Measurements from ENCODE around the gene SLC25A42.
"Not testable (repeated sequence)": the region's sequence is repeated elsewhere in the genome, so short reads cannot be mapped to it uniquely, and the experiment has no call there.

The SLC25A42 gene, protein sequence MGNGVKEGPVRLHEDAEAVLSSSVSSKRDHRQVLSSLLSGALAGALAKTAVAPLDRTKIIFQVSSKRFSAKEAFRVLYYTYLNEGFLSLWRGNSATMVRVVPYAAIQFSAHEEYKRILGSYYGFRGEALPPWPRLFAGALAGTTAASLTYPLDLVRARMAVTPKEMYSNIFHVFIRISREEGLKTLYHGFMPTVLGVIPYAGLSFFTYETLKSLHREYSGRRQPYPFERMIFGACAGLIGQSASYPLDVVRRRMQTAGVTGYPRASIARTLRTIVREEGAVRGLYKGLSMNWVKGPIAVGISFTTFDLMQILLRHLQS

DNA sequence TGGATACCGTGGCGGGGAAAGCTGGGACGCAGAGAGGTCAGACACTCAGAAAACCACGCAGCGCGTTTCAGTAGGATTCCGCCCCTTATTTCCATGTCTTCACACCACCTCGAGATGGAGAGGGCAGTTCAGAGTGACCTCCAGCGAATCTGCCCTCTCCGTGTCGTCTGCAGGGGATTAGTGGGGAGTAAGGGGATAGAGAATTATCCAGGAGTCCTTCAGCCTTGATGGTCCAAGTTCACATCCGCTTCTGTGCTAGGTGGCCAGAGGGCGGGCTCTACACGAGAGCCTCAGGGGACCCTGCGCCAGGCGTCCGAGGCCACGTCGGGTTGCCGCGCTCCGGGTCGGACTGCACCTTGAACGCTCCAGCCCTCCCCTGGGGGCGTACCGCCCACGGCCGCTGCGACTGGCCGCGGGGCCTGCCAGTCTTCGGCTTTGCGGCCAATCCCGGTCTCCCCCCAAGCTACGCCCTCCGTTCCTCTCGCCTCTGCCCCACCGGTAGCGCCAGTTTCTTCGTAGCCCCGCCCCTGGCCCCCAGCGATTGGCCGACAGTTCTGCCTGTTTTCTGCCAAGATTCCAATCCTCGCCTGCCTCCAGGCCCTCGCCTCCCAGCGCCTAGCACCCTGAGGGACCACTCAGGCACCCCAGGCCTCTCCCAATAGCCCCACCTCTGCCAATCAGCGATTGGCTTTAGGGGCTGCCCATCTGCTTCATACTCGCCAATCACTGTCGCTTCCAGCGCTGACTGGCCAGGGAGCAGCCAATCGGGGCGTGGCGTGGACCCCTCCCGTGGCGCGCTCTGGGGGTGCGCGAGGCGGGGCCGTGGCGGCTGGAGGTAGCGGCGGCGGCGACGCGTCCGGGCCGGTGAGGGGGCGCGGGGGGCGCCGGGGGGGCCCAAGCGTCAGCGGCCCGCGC lies at the start of gene SLC25A42:
Gene SLC25A42, plus strand, starts transcription at position 812 of the 915 bp plus-strand sequence. CDS start 32,131 bp downstream, outside the sequence.
- DNase-seq: peak; percentile 99

DNA sequence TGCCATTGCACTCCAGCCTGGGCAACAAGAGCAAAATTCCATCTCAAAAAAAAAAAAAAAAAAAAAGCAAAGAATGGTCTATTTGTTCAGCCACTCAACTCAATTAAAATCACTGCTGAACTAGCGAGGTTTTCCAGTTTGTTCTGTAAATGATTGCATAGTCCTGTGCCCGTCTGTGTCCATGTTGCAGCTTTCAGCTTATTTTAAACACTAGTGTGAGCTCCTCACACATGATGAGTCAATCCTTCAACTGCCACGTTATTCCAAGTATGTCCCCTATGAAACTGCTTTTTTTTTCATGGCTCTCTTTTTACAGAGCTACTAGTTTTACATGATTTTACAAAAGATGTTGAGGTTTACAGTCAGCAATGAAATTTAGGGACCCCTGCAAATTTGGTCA lies 42.7 kb upstream of the SLC25A42 start:
- no peak for DNase-seq

DNA sequence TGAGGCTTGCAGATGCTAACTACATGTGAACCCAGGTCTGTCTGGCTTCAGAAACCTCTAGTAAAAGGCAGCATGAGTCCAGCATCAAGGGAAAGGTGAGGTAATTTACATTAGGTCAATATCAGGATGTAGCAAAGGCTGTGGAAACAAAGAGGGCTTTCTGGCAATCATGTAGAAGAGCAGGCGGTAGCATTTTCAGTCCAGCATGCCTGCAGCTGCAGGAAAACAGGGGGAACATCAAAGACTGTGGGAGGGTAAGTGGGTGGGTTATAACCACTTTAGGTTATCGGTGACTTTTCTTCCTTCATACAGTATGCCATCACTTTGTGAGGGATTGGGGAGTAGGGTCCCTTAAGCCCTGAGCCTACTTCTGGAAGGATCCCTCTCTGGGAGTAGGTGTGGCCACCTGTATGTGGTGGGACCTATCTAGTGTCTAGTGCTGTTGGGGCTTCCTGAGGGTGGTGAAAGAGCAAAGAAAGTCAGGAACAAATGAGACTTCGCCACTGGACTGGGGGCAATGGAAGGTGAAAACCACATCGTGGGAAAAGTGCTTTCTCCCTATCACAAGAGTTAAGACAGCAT lies 41.3 kb upstream of the SLC25A42 start:
- DNase-seq: no peak

DNA sequence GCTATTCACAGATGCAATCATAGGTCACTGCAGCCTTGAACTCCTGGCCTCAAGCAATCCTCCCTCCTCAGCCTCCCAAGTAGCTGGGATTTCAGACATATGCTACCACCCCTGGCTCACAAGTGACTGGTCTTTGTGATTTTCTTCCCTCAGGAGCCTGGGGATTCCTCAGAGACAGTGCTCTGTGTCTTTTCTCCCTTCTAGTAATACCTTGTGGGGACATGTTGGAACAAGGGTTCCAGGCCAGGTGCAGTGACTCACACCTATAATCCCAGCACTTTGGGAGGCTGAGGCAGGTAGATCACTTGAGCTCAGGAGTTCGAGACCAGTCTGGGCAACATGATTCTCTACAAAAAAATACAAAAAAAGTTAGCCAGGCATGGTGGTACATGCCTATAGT lies 40.4 kb upstream of the SLC25A42 start:
- not testable (repeated sequence) for DNase-seq

DNA sequence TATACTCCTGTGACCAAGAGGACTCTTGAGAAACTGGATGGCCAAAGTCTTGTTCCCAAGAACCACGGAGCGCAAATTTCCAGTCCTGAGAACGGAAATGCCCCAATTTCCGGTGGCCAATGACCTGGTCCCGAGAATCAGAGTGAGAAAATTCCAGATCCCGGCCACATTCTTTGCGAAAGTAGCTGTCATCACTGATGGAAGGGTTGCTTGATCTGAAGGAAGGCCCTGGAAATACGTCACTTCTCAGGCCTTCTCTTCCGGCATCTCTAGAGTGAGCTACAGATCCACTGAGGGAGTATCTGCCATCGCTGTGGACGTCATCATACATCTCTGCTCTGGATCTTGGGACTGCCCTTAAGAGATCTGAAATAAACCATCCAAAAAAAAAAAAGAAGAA lies 37.9 kb upstream of the SLC25A42 start:
- DNase-seq: no peak

DNA sequence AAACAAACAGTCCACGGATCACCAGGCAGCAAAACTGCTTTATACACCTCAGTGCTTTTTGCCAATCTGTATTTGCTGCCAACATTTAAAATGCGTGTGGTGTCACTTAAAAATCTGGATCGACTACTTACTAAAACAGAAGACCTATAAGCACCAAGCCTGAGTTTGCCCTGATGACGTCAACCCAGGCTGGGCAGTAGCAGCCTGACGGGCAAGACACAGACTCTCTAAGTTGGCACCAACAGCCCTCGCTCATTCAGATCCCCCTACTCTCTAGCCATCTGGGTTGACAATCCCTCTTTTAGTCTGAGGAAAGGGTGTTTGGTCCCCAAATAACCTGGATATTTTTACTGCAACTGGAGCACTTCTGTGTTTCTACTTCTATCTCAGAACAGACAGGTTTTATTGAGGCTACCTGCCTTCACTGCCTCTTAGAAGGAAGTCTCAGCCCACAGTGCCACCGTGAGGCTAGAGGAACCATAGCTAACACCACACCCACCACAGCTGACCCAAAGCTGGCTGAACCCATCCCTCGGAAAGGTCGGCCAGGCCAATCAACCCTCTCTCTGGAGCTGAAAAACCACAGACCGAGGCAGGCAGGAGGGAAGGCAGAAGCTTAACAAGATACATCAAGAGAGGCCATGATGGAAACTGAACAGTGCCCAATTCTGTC lies 37.4 kb upstream of the SLC25A42 start:
- DNase-seq: no peak

DNA sequence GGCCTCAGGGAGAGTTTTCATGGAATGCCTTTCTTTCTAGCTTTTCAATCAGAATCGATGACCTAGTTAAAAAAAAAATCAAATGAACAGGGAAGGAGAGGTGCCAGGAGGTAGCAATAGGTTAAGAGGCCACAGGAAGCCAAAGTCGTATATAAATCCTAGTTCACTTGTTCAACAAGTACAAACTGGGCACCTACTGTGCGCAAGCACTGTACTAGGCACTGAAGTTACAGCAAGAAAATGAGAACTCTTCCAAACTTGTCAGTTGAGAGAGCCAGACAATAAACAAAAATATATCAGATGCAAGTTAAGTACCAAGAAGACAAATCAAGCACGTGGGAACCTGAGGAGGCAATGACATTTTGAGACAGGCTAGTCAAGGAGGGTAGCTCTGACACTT lies 36.6 kb upstream of the SLC25A42 start:
- no peak for DNase-seq

DNA sequence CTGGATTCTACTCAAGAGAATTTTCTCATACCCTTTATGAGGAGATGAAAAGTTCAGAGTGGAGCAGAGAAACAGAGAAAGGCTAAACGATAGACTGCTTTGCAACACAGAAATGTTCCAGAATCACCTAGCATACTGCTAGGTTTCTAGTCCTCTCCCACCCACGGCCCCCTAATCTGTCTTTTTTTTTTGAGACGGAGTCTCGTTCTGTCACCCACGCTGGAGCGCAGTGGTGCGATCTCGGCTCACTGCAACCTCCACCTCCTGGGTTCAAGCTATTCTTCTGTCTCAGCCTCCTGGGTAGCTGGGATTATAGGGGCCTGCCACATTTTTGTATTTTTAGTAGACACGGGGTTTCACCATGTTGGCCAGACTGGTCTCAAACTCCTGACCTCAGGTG lies 35.3 kb upstream of the SLC25A42 start:
- no peak for DNase-seq

DNA sequence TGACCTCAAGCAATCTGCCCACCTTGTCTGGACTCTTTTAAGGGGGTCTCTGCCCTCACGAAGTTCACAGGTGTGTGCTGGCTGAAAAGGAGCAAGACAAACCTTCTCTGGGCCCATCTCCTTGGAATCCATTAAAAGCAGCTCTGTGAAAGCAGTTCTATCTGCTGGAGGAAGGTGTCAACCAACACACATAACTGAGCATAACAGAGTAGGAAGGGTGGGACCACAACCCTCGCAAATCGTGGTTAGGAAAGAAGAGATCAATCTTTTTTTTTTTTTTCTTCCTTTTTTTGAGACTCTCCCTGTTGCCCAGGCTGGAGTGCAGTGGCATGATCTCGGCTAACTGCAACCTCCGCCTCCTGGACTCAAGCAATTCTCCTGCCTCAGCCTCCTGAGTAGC lies 31.9 kb upstream of the SLC25A42 start:
- no peak for DNase-seq

DNA sequence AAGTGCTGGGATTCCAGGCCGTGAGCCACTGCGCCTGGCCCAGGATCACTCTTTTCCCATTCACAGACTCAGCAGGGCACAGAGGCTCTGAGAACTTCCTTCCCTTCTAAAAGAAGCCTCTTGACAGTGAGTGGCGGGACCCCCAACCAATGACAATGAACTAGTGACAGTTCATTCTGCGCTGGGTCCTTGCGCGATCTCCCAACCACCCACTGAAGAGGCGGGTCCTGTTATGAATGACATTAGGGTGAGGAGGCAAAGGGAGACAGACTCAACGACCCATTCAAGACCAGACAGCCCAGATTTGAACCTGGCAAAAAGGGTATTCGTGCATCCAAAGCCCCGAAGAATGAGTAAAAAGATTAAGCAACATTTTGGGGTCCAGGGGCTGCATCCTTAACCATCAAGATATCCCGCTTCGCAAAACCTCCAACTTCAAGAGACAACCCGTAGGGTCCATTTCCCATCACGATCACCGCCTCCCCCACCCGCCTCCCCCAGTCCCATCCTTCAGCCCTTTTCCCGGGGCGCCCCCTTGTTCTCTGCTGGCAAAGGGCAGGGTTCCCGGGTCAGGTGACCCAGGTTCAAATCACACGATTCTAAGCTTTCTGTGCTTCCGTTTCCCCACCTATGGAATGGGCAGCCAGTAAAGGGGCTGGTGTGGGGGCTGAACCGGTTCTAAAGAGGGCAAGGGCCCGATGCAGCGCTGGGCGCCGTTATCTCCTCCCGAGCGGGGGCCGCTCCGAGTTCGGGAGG lies 31.2 kb upstream of the SLC25A42 start:
- peak; percentile 48 to 64 for DNase-seq

DNA sequence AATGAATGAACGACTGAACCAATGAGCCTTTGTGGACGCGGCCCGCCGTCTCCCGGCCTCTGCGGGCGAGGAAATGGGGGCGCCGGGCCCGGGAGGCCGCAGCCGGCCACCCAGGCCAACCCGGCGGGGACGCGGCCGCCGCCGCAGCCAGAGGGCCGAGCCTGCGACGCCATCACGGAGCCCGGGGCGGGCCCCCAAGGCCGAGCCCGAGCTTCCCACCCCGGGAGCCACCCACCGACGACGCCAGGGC lies 30.7 kb upstream of the SLC25A42 start:
- DNase-seq: no peak

DNA sequence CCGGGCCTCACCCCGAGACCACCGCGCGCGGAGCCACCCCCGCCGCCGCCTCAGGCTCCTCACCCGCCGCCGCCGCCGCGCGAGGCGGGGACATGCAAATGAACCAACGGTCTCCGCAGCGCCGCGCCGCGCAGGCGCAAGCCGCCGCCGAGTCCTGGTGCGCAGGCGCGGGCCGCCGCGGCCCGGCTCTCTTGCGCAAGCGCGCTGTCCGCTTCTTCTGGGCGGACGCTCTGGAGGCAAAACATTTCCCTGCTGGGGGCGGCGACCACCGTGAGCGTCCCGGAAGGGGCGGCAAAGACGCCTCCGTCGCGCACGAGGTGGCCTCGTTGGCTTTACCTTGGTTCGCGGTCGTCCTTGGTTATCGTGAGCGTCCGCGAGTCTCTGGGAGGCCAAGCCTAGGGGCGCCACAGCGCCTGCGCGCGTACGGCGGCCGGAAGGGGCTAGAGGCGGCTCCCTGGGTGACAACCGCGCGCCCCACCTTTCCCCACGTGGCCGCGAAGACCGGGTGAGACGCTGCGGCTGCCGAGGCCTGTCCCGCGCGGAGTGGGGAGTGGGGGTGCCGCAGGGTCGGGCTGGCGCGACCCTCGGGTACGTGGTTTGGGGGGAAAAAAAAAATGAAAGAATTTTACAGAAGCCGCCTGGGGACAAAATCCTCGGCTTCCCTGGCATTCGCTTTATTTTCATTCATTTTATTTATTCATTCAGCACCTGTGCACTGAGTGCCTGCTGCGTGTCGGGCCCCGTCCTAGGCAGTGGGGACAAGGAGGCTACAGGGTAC lies 30.2 kb upstream of the SLC25A42 start, which contains the start of the genes ARMC6 and SUGP2:
Gene ARMC6, plus strand, starts transcription at position 178 of the 778 bp plus-strand sequence. CDS start 607 bp downstream, outside the sequence.
Gene SUGP2, minus strand, starts transcription at position 92 of the 778 bp plus-strand sequence. CDS start 2,446 bp downstream, outside the sequence.
- peak in 1 of 2 experiments; percentile 61 for DNase-seq

DNA sequence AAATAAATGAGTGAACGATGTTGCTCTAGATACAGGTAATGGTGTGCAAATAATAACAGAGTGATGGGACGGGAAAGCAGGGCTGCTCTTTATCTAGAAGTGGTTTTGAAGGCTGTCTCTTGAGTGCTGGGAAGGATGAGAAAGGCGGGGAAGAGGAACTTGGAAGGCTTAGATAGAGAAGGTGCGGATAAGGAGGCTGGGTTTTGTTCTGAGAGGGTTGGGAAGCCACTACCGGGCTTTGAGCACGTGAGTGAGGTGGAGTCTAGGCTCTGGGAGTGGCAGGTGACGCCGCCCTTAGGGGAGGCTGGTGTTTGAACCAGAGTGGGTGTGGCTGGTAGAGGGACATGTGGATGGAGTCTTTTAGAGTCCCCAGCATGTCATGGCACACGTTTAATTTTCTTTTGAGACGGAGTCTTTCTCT lies 29.6 kb upstream of the SLC25A42 start:
- DNase-seq: no peak

DNA sequence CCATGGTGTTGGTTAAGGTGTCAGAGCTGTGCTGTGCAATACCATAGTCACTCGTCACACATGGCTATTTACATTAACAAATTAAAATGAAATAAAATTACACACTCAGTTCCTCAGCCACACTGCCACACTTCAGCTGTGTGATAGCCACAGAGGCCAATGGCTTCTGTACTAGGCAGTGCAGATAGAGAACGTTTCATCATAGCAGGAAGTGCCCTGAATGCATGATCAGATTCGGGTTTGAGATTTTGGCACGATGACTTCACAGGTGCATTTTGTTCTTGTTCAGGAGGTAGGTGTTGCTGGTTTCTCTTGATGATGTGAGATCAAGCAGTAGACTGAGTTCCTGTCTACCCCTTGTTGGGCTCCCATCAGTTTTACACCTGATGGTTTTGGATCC lies 23.9 kb upstream of the SLC25A42 start:
- no peak for DNase-seq

DNA sequence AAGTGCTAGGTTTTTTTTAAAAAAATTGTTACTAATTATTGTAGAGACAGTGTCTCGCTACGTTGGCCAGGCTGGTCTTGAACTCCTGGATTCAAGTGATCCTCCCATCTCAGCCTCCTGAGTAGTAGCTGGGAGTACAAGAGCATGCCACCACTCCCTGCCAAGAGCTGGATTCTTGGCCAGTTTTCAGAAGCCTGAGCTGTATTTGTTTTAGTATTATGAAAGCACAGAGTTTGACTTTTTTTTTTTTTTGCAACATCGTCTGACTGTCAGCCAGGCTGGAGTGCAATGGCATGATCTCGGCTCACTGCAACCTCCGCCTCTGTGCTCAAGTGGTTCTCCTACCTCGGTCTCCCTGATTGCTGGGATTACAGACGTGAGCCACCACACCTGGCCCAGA lies 23.4 kb upstream of the SLC25A42 start:
- no peak for DNase-seq

DNA sequence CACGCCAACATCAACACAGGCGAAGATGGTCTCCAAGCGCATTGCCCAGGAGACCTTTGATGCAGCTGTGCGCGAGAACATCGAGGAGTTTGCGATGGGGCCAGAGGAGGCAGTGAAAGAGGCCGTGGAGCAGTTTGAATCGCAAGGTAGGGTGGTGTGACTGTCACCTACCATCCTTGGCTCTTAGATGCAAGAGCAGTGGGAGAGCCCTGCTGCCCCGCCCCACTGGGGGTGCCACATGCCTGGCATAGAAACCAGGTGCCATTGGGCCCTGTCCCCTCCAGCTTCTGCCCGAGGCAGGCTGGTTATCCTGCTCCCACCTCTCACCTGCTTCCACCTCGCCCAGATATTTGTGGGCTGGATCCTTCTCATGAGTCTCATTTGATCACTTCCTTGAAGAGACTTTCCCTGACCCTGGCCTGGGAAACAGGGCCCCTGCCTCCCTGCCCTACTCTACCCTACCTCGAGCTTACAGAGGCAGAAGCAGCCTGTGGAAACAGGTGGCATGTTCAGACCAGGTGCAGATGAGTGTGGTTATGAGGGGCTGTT lies 21.0 kb upstream of the SLC25A42 start:
- no peak for DNase-seq

DNA sequence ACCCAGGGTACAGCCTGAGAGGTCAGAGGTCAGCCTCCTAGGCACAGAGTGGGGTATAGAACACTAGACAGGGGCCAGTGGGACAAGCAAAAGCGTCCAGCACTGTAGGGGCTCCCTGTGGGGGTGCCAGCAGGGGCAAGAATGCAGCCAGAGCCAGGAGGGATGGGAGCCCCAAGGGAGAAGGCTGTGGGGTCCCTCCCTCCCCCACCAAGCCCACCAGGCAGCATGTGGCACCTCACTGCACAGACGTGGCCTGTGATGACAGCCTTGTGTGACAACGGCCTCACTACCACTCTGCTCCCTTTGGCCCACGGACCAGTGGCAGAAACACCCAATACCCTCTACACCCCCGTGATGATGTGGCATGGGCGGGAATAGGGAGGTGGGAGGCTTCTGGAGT lies 20.3 kb upstream of the SLC25A42 start:
- no peak for DNase-seq

DNA sequence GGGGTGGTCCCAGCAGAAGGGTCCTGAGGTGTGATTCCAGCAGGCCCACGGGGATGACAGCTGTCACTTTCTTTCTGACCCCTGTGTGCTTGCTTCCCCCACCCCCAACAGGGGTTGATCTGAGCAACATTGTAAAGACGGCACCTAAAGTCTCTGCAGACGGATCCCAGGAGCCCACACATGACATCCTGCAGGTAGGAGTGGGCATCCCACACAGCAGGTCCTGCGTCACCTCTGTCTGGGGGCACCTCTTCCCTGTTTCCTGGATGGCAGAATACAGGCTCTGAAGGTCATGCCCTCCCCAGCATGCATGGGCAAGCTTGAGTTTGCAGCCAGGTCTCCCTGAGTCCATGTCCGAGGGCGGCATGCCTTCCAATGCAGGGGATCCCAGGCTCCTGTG lies 19.9 kb upstream of the SLC25A42 start:
- no peak for DNase-seq

DNA sequence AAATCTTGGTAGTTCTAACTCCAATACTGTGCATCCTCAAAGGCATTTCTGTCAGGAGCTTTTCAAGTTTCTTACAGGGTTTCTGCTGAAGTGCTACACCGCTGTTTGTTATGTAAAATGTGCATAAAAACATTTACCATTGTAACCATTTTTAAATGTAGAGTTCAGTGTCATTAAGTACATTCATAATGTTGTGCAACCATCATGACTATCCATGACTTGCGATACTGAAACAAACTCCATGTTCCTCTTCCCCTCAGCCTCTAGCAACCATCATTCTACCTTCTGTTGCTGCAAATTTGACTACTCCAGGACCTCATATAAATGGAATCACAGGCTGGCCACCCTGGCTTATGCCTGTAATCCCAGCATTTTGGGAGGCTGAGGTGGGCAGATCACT lies 14.4 kb upstream of the SLC25A42 start:
- DNase-seq: no peak

DNA sequence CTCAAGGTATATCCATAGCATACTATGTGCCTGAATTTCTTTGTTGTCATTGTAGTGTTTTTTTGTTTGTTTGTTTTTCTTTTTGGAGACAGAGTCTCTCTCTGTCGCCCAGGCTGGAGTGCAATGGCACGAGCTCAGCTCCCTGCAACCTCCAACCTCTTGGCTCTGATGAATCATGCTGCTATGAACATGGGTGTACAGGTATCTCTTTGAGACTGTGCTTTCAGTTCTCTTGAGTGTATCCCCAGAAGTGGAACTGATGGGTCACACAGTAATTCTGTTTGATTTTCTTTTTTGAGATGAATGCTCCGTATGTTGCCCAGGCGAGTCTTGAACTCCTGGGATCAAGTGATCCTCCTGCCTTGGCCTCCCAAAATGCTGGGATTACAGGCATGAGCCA lies 13.7 kb upstream of the SLC25A42 start:
- DNase-seq: no peak

DNA sequence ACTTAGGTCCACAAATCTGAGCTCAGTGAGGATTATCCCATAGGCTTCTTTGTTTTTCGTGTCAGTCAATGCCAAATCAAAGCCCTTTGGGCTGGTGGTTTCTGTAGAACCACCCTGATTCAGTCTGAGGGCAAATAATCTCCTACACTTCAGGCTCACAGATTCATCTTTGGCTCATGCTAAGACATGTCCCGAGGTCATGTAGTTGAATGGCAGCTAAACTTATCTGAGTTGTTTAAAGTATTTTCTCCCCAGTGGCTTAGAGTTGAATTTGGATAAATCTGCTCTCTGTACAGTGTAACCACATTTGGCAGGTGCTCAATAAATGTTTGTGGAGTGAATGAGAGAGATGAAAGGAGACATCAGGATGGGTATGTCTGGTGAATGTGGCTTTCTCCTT lies 13.1 kb upstream of the SLC25A42 start:
- DNase-seq: no peak

Measured in cerebellar nuclear complex (tissue), 1 donor.